Mesenteric fat pad (tissue), 1 donor: Measurements from ENCODE around the gene CARHSP1. TPM values are rescaled to one million over a fixed set of nuclear protein-coding genes. Genes with fewer than 3 reads are reported as not detected.
"Not testable (repeated sequence)": the region's sequence is repeated elsewhere in the genome, so short reads cannot be mapped to it uniquely, and the experiment has no call there.

Experiments
- DNase-seq: peaks from one replicate; pipeline ENCODE4 v3.0.0-alpha.2; 2020; ENCODE audit warnings: low spot score
- long read RNA-seq: library from polyadenylated mRNA; unstranded; transcript quantifications from one replicate; pipeline ENCODE4 v2.0.0, GENCODE V29; 2020
- total RNA-seq: library from RNA; stranded (reverse); fragmentation: NEBNext Ultra II Directional; extraction: Animal tissue kit (Norgen Biotek cat#: 25700); gene quantifications from one replicate; pipeline ENCODE4 v1.2.1, GENCODE V29; 2021
- donor health status: DM: yes; HTN: yes; CAD: no.

CARHSP1 gene
- 90.0 TPM for total RNA-seq
- long read RNA-seq, transcript CARHSP1-201 (4 exons, 746 nt), result major isoform, 18 of 81 reads
- long read RNA-seq, partial matches to known transcripts, result 2 of 81 reads
- long read RNA-seq, other reads (novel, unspliced or antisense), result 55 of 81 reads

DNA sequence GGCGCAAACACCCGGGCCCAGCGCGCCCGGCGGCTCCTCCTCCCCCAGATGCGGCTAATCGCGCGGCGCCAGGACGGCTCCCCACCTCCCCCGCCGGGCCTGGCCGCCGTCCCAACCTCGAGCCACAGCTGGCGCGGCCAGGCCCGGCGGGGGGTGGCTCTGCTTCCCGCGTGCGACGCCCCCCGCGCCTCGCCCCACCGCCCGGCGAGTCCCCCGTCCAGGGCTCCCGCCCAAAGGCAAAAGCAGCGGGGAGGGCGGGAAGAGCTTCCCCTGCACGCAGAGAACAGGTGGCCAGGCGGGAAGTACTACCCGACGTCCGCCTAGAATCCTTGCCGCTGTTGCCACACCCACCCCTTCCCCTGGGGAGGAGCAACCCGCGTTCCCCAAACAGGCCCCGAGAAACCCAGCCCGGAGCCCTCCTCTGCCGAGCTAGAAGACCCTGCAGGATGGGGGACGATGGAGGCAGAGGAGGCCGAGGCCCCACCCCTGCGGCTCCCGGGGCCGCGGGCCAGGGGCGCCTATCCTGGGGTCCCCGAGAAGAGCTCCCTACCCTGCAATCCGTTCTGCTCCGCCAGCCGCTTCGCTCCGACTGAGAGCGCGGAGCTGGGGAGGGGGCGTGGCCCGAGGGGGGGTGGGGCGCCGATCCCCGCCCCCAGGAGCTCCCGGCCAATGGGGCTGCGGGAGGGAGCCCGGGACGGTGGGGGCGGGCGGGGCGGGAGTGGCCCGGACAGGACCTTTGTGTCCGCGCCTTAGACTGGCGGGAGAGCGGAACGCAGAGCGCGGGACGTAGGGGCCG is at the start of gene CARHSP1:
Gene CARHSP1, minus strand, starts transcription at position 591 of the 796 bp plus-strand sequence. CDS start 9,678 bp downstream, outside the sequence.
- DNase-seq, result no peak

DNA sequence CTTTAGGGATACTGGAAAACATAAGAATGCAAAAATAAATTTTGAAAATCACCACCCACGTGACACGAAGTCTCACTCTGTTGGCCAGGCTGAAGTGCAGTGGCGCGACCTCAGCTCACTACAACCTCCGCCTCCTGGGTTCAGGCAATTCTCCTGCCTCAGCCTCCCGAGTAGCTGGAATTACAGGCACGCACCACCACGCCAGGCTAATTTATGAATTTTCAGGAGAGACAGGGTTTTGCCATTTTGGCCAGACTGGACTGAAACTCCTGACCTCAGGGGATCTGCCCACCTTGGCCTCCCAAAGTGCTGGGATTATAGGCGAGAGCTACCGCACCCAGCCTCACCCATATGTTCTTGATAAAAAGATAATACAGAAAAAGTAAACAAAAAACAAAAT is 48.5 kb upstream of the CARHSP1 start:
- not testable (repeated sequence) for DNase-seq

DNA sequence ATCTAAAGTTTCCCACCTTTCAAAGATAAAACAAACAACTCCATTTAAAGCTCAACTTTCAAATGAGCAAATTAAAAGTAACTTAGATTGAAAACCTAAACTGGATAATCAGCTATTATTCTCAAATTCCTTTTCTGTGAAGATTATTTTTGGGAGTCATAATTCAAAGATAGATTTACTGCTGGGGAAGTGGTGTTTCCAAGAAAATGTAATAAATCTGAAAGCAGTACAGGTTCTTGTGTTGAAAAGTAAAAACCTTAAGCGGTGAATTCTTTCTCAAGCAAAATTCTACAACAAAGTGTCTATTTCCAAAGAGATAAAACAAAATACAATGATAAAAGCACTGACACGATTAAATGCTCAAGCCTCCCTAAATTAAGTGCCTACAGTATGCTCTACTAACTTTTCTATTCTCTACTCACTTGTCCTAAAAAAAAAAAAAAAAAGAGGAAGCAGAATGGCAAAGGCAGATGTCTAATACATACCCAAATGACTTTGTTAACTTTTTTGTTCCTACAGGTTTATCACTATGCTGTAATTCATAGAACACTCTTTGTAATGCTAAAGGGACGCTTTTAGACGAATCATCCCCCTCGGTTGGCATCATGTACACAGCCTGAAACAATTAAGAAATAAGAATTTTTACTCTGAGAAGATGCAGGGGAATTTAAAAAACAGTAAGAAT is 47.9 kb upstream of the CARHSP1 start:
- DNase-seq, result no peak

DNA sequence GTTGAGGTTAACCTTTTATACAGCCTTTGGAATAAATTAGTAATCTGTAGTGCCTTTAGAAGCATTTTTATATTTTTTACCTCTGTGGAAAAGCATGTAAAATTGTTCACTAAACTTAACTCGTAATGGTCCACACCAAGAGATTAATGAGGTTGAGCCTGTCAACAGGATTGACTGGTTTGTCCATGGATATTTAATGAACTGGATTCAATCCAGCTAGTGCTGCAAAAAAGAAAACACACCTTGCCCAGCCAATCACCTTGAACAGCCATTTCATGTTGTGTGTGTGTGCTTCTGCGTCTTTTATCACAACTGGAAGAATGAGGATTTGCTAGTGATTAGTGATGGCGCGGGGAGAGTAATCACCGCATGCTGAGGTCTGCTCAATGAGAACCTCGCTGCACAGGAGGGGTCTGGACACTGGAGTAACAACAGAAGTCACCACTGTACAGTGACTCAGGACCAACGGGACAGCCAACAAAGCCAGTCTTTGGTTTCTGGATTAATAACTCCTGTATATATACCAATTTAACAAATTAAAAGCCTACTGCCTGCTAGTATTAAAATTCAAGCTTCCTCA is 47.0 kb upstream of the CARHSP1 start:
- no peak for DNase-seq

DNA sequence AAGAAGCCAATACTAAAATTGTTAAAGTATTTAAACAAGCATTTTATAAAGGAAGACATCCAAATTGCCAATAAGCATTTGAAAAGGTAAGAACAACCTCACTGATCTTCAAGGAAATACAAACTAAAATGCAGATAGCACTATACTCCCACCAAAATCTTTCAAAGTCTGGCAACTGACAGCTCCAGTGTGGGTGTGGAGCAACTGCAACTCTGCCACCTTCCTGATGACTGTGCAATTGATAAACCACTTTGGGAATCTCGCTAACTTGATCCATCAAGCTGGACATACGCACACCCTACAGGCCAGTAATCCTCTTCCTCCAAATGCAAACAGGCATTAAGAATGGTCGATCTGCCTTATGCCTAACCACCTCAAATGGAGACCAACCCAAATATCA is 45.3 kb upstream of the CARHSP1 start:
- no peak for DNase-seq

DNA sequence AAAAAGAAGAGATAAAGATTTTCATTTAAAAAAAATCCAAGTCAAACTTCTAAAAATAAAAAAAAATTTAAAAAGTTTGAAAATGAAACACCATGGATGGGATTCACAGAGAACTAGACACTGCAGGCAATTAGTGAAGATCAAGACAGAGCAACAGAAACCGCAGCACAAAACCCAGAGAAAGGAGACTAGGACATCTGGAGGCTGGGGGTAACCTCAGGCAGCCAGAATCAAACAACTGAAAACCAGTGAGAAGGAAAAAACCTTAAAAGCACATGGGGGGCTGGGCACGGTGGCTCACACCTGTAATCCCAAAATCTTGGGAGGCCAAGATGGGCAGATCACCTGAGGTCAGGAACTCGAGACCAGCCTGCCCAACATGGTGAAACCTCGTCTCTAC is 44.0 kb upstream of the CARHSP1 start:
- no peak for DNase-seq

DNA sequence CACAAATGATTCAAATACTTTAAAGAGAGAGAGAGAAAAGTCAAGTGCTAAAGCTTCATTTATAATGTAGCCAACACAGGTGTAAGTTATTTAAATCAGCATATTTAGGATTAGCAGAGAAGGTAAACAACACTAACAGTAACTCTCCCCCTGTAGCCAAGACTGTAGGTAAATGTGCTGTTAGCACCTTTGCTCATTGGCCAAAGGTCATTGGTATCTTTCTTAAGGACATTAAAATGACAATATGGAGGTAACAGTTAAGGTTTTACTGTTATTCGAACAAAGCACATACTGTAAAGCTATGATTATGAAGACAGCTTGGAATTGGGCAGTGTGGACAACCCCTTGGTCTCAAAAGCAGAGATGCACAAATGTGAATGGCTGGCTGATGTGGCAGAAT is 42.0 kb upstream of the CARHSP1 start:
- no peak for DNase-seq

DNA sequence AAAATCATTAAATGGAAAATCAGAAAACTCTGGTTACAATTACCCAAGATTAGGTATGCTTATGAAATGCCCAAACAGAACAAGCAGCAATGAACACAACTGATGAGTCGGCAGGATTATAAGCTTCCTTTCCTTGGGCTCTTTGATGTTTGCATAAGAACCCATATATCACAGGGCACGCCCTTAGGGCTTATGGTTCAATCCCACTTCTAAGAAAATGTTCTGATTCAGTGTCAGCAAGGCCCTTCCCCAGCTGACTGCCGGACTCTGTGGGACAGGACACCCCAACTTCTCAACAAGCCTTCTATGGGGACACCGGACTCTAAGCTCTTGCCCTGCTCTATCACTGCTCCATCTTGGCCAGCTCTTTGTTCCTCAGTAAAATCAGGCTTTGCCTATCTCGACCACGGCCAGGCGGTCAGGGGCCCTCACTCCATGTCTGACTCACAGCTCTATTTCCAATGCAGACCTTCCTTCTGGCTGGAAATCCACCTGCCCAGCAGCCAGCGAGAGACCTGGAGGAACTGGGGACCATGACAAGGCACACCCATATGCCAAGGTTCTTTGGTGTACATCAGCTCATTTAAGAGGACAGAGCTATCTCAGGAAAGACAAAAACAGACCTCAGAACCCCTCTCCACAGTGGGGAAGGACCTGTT is 40.1 kb upstream of the CARHSP1 start:
- peak; percentile 72 for DNase-seq

DNA sequence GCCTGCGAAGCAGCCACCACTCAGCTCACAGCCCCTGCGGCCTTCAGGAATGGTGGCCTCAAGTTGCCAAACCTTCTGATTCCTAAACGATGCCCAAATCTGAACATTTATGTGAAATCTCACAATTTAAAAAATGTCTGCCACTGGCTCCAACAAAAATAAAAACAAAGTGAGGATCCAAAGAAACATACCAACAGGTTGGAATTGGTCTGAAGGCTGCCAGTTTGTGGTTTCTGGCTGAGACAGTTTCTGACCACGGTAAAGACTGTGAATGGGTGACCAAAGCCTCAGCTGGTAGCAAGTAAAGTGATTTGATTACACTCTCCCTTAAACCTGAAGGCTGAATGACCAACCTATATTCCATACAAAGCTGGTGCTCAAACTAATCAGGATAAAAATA is 38.3 kb upstream of the CARHSP1 start:
- DNase-seq, result no peak

DNA sequence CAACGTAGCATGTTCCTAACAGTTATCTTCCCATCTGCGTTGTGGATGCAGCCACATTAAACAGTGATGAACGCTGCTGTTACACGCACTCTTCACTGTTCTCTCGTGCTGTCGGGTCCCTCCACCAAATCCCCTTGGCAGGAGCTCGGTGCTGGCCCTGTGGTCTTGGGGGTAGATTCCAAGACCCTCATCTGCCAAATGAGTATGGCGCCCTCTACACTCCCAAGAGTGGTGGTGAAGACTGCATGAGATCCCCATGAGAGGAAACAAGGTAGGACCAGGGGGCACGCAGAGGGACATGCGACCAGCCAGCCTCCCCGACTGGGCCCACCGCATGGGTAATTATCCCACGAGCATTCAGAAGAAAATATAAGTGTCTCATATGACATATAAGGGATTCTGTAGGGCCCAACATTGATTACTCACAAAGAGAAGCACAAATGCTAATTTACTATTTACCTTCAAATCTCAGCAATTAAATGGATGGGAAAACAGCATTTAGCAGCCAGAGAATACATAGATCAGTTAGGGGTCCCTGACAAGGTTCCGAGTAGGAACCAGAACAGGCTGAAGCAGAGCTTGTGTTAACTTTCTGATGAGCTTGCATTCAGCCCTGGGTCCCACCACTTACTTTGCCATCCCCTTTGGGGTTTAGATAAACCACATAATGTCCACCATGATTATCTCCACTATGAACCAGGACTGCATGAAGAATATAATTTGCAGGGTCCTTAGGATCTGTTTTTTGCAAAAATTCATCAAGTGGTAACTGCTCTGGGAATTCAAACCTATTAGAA is 37.2 kb upstream of the CARHSP1 start:
- peak; percentile 79 for DNase-seq

DNA sequence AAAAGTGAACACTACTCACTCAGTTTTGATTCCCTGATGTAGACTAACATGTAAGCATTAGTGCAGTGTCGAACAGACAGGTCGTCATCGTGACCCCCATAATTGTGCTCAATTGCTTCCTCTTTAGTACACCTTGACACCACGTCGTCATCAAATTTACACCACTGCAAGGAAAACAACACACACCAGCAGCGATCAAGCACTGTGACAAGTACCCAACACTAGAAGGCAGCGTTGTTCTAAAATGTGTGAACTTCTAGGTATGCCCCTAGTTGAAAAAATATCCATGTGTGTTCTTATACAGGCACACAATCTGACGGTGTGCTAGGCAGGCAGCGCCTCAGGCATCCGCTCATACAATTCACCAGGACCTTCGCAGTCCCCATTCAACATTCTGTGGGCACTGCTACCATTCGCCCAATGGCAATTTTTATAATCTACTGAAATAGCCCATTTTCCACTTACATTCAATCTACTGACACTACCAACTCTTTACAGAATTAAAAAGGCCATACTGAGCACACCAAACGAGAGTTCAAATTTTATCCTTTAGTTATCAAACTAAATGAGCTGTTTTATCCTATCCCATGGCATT is 36.5 kb upstream of the CARHSP1 start:
- no peak for DNase-seq

DNA sequence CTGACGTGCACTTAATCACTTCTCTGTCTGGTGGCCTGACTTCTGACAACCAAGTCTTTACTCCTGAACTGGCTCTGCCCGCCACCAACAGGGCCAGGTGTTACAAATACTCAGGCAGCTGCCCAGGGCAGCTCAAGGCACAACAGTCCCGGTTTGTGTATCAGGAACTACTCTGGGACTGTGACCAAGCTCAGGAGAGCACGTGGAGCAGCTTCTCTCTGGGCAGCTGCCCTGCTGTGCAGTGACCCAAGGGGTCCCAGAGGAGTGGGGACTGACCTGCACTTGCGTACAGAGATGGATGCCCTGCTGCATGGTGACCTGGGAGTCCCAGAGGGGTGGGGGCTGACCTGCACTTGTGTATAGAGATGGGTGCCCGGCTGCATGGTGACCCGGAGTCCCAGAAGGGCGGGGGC is 35.2 kb upstream of the CARHSP1 start:
- DNase-seq, result peak; percentile 65

DNA sequence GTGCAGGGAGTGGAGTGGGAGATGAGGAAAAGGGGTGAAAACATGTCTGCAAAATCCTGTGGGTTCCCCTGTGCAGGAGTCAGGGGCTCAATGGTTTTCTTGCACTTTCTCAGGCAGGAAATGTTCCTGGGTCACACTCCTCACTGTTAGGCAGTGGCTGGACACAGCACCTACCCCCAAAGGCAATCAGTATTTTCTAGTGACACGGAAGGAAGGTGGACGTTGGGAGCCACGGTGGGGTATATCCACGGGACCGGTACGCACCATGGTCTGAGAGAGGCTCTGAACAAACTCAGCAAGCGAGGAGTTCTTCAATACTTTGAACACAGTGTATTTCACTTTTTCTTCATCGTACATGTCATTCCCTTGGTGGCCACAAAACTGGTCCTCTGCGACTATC is 34.2 kb upstream of the CARHSP1 start:
- no peak for DNase-seq

DNA sequence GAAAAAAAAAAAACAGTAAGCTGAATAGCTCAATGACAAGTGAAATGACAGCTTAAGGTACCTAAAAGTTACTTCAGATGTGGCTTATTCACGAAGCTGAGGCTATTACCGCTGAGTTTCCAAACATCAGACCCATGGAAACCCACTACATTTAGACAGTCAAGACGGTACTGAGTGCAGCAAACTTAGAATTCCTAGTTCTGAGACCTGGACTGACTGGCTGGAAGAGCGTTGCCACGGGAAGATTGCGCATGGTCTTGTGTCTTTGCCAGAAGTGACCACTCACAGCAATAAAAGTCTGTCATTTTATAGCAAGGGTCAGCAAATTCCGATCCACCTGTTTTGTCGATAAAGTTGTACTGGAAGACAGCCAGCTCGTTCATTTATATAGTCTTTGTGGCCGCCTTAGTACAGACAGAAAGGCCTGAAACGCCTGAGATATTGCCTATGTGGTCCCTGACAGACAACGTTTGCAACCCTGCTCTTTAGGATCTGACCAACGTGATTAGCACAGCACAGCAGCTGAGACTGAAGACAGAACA is 32.6 kb upstream of the CARHSP1 start:
- DNase-seq, result no peak

DNA sequence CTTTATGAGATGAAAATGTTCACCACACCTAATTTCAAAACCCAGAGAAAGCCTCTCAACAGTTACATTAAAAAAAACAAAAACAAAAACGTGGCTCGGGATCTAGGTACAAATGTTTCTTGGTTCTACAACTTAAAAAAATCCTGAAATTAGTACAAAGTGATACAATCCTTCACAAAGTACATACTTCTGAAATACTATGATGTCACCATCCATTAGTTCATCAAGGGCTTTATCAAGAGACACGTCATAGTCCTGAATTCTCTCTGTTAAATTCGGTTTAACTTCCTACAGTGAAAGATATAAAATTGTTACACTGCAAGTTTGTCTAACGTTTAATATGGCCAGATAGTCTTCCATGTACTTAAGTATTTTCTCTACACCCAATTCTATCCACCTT is 31.5 kb upstream of the CARHSP1 start:
- no peak for DNase-seq

DNA sequence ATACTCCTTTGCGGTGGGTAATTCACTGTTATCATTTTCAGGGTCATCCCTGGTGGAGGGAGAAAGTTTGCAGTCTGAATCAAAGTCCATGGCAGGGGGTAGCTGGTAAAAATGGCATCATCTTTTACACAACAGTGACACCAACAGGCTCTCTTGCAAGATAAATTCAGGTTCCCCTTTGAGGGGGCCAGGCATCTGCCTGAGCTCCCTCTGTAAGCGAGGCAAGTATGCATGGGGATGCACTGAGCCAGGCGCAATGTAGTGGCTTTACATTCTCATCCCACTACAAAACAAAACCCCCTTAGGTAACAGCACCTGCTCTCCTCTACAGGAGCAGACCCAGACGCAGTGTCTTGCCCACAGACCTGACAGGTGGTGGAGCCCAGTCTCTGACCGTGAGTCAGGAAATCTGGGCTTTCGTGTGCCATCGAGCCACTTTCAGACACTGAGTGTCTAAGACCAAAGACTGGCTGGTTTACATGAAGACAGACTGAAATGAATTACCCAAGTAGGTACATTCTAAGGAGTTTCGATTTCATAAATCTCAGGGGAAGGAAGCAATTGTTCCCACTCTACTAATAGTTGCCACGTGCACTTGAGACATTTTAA is 31.0 kb upstream of the CARHSP1 start:
- no peak for DNase-seq

DNA sequence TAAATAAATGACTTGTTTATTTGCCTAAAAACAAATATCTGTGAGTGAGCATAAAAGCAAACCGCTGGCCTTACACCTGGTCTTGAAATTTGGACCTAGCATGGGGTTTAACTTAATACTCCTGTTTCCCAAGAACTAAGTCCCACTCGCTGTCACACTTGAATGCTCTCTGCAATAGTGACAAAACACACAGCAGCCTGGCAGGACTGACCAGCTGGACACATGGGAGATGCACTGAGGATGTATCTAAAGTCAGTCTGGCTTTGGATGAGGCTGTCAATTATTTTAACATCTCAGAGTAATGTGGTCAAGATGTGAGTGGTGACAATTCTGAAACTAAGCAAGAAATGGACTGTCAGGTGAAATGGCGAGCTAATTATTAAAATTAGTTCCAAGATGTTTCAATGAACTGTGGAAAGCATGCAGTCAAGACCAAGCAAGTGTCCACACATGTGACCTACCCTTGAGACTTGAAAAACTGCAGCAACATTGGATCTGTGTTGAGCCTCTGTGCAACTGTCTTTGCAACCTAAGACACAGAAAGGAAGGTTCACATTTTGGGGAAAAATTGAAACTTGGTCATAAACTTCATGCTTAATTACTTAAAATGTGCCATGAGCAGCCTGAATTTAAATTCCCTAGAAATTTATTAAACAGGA is 30.0 kb upstream of the CARHSP1 start:
- DNase-seq, result no peak

DNA sequence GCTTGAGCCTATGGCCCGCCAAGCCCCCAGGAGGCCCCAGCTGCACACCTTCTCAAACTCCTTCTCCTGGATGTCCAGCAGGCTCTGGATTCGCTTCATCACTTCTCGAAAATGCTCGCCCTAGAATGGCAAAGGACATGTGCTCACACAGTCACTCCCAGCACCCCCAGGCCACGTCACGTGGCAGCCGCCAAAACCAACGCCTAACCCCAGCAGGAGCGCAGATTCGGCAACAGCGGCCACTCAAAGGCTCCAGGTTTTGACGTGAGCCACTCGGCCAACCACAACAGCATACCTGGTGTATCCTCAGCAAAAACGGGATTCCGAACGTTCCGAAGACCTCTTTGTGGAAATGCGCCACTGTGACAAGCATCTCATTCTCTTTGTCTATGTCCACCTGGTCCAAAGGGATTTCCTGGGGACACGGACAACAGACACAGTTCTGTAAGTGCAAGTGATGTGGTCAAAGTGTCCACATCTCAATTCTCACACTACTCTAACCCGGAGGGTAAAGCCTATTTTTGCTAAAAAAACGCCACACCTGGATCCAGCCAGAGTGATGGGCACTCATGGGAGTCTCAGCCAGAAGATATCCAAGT is 26.0 kb upstream of the CARHSP1 start:
- no peak for DNase-seq
